ENCODE measurements around the gene SH3D19.
"Not testable (repeated sequence)": the region's sequence is repeated elsewhere in the genome, so short reads cannot be mapped to it uniquely, and the experiment has no call there.

The SH3D19 gene

GRCh38 chr4:151143811-151144210 is 181.6 kb downstream of the SH3D19 start:
- DNase-seq = no peak

GRCh38 chr4:151143162-151143561 is 182.2 kb downstream of the SH3D19 start:
- DNase-seq = no peak

- DNase-seq = no peak
Measured at GRCh38 chr4:151142758-151143157, 182.6 kb downstream of the SH3D19 start.

GRCh38 chr4:151139814-151140213 is 185.6 kb downstream of the SH3D19 start:
- DNase-seq = no peak

GRCh38 chr4:151136048-151136447 is 189.4 kb downstream of the SH3D19 start:
- DNase-seq = not testable (repeated sequence)

GRCh38 chr4:151133311-151133710 is 192.1 kb downstream of the SH3D19 start:
- no peak for DNase-seq

GRCh38 chr4:151129796-151130195 is 195.6 kb downstream of the SH3D19 start:
- DNase-seq = no peak

- peak; percentile 47 to 63 for DNase-seq
Measured at GRCh38 chr4:151117371-151117962, 207.9 kb downstream of the SH3D19 start.

- DNase-seq = no peak
Measured at GRCh38 chr4:151114986-151115385, 210.4 kb downstream of the SH3D19 start.

GRCh38 chr4:151114338-151114737 is 211.1 kb downstream of the SH3D19 start:
- no peak for DNase-seq

- no peak for DNase-seq
Measured at GRCh38 chr4:151110236-151110635, 215.2 kb downstream of the SH3D19 start.

GRCh38 chr4:151107063-151107462 is 218.3 kb downstream of the SH3D19 start:
- no peak for DNase-seq

GRCh38 chr4:151105454-151106032 is 219.9 kb downstream of the SH3D19 start:
- no peak for DNase-seq

GRCh38 chr4:151104621-151105020 is 220.8 kb downstream of the SH3D19 start:
- DNase-seq = no peak

GRCh38 chr4:151103758-151104157 is 221.6 kb downstream of the SH3D19 start:
- DNase-seq = no peak

- DNase-seq = no peak
Measured at GRCh38 chr4:151100531-151100930, 224.9 kb downstream of the SH3D19 start.

GRCh38 chr4:151099976-151100417 is 225.4 kb downstream of the SH3D19 start:
- no peak for DNase-seq

GRCh38 chr4:151099229-151099975 is 226.0 kb downstream of the SH3D19 start, which contains the start of gene RPS3A:
TSS of gene RPS3A (plus strand) at chr4:151099628. CDS start at chr4:151099653, 25 bp downstream.
- DNase-seq = peak; percentile 97 to 98

- DNase-seq = no peak
Measured at GRCh38 chr4:151098979-151099228, 226.5 kb downstream of the SH3D19 start.

- DNase-seq = no peak
Measured at GRCh38 chr4:151097759-151098158, 227.6 kb downstream of the SH3D19 start.

GRCh38 chr4:151095142-151095541 is 230.3 kb downstream of the SH3D19 start:
- no peak for DNase-seq

- no peak for DNase-seq
Measured at GRCh38 chr4:151094290-151094751, 231.1 kb downstream of the SH3D19 start.

- no peak for DNase-seq
Measured at GRCh38 chr4:151093203-151093602, 232.2 kb downstream of the SH3D19 start.

- DNase-seq = no peak
Measured at GRCh38 chr4:151092488-151092887, 232.9 kb downstream of the SH3D19 start.

Data from activated CD4-positive, alpha-beta T cell treated with anti-CD3 and anti-CD28 coated beads, Interleukin-2, amount 50 U/mL, for 48 hours (primary cell).